Stomach (tissue), 9 donors: ENCODE measurements around the gene TMEM231. TPM values are rescaled to one million over a fixed set of nuclear protein-coding genes. Genes with fewer than 3 reads are reported as not detected.

Experiments used
- DNase-seq, 2 donors: peaks; one replicate each; pipeline versions ENCODE4 v3.0.0 to v3.0.0-alpha.2; 2013 to 2019
- H3K27ac ChIP-seq, 5 donors: fragments of 200-600 bp in 4 of 5; sonication (generic) in 4 of 5; one replicate each; pipeline ENCODE4 v1.5.1; 2013 to 2019; ENCODE audit warnings: mild to moderate bottlenecking in 1 of 5, moderate library complexity in 1 of 5
- H3K27me3 ChIP-seq, 3 donors: fragments of 200-600 bp; sonication (generic); one replicate each; pipeline ENCODE4 v1.5.1; 2017 to 2019; ENCODE audit warnings: mixed run types in 1 of 3
- H3K36me3 ChIP-seq, 4 donors: fragments of 200-600 bp; sonication (generic); 1 replicate in 3 of 4; 2 replicates in 1 of 4; pipeline ENCODE4 v1.5.1; 2016 to 2019
- H3K4me1 ChIP-seq, 4 donors: fragments of 200-600 bp; sonication (generic); one replicate each; pipeline ENCODE4 v1.5.1; 2016 to 2019
- H3K4me3 ChIP-seq, 4 donors: fragments of 200-600 bp; sonication (generic) in 3 of 4; one replicate each; pipeline ENCODE4 v1.5.1; 2016 to 2019; ENCODE audit warnings: mild to moderate bottlenecking in 1 of 4
- H3K9me3 ChIP-seq, 4 donors: fragments of 200-600 bp; sonication (generic); one replicate each; pipeline ENCODE4 v1.5.1; 2016 to 2019
- CTCF ChIP-seq, 7 experiments: fragments of 450-650 bp in 4 of 7; fragments of 200-600 bp in 3 of 7; sonication (generic) in 3 of 7; IDR thresholded peaks; one replicate each; pipeline ENCODE4 v1.5.1; 2016 to 2019; ENCODE audit warnings: antibody characterized with exemption in 7 of 7, control low read depth in 2 of 7, mild to moderate bottlenecking in 1 of 7
- EP300 ChIP-seq: sonication (generic); formaldehyde crosslinking; IDR thresholded peaks from one replicate; pipeline ENCODE4 v1.6.1; 2017; ENCODE audit warnings: antibody characterized with exemption
- POLR2A ChIP-seq, 4 donors: fragments of 450-650 bp; IDR thresholded peaks; one replicate each; pipeline ENCODE4 v1.6.1; 2016; ENCODE audit warnings: antibody characterized with exemption in 4 of 4, control low read depth in 2 of 4, mild to moderate bottlenecking in 1 of 4, moderate library complexity in 1 of 4
- POLR2AphosphoS5 ChIP-seq, 3 donors: sonication (generic); formaldehyde crosslinking; IDR thresholded peaks; one replicate each; pipeline ENCODE4 v1.6.1; 2016; ENCODE audit warnings: antibody characterized with exemption in 3 of 3
- WGBS, 5 donors: extraction: QIAGEN DNeasy Blood & Tissue Kit in 3 of 5; methylation state at CpG; one replicate each; pipeline versions ENCODE4 v1.1.5 to v1.1.7; 2013 to 2018; 5-methylcytosine and 5-hydroxymethylcytosine counted together
- intact Hi-C: fragments of 100-400 bp; cut with DNase I; formaldehyde crosslinking; loops from one replicate; pipeline ENCODE4 v1.15.1; 2023; ENCODE audit warnings: low total_unique reads
- polyA plus RNA-seq, 3 donors: library from polyadenylated mRNA; stranded (reverse); fragments of 200-250 nt; gene quantifications; one replicate each; pipeline ENCODE4 v1.2.3, GENCODE V29; 2013
- total RNA-seq, 5 donors: library from RNA; depleted of rRNA; stranded (reverse); fragments of >200 nt; gene quantifications; one replicate each; pipeline versions ENCODE4 v1.1.0 to v1.2.3, GENCODE V29; 2014 to 2016
- donor health status: healthy with polysubstance abuse.
- donor health status: Bipolar disorder and iron deficiency.
- donor health status: healthy.

TMEM231 gene
- total and polyA plus RNA-seq, 8 donors = 1.1 to 14.1 (median 4.6) TPM; not detected in 1

- no peak overlapping the region for H3K4me3 ChIP-seq
- intact Hi-C loops = no loop called here
- H3K4me1 ChIP-seq = peaks cover 0 to 3% (median under 1%) of the 10 kb centered on the region in 4 donors
- no peaks in the 10 kb centered on the region for H3K9me3 ChIP-seq
- no peak overlapping the region for H3K27ac ChIP-seq
- TF ChIP-seq POLR2AphosphoS5 (IDR thresholded peaks at IDR 0.05) (no peak), EP300 (no peak), CTCF (IDR thresholded peaks at IDR 0.05) (no peak), POLR2A (IDR thresholded peaks at IDR 0.05) (no peak)
- no peaks in the 10 kb centered on the region for H3K27me3 ChIP-seq
- no peak for DNase-seq
- WGBS, 5 donors = 92 to 100% (median 94%) methylated on average over 2 of the region's 2 CpGs
- peaks cover 37 to 77% (median 70%) of the 10 kb centered on the region in 4 donors for H3K36me3 ChIP-seq
Observed at GRCh38 chr16:75578725-75579124, 22.7 kb upstream of the TMEM231 start.

GRCh38 chr16:75578212-75578611, 22.2 kb upstream of the TMEM231 start:
- H3K36me3 ChIP-seq = peaks cover 42 to 82% (median 75%) of the 10 kb centered on the region in 4 donors
- no peak for DNase-seq
- TF ChIP-seq POLR2A (IDR thresholded peaks at IDR 0.05) = no peak
- no peak for TF ChIP-seq POLR2AphosphoS5 (IDR thresholded peaks at IDR 0.05)
- no peak for TF ChIP-seq EP300
- TF ChIP-seq CTCF (IDR thresholded peaks at IDR 0.05) = no peak
- WGBS, 5 donors = 94 to 97% (median 95%) methylated on average over 7 of the region's 7 CpGs
- peaks cover 0 to 7% (median 3%) of the 10 kb centered on the region in 4 donors for H3K4me1 ChIP-seq
- H3K4me3 ChIP-seq = no peak overlapping the region
- no peaks in the 10 kb centered on the region for H3K9me3 ChIP-seq
- intact Hi-C loops = no loop called here
- H3K27ac ChIP-seq = no peak overlapping the region
- no peaks in the 10 kb centered on the region for H3K27me3 ChIP-seq

- no peaks in the 10 kb centered on the region for H3K9me3 ChIP-seq
- no peaks in the 10 kb centered on the region for H3K27me3 ChIP-seq
- 41 to 63% (median 56%) methylated on average over 3 of the region's 3 CpGs for WGBS, 5 donors
- intact Hi-C loops = no loop called here
- peaks cover 55 to 98% (median 93%) of the 10 kb centered on the region in 4 donors for H3K36me3 ChIP-seq
- H3K27ac ChIP-seq = no peak overlapping the region
- DNase-seq = no peak
- peaks cover 0 to 25% (median 9%) of the 10 kb centered on the region in 4 donors for H3K4me1 ChIP-seq
- TF ChIP-seq POLR2A (IDR thresholded peaks at IDR 0.05) (no peak), EP300 (no peak), CTCF (IDR thresholded peaks at IDR 0.05) (no peak), POLR2AphosphoS5 (IDR thresholded peaks at IDR 0.05) (no peak)
- no peak overlapping the region for H3K4me3 ChIP-seq
Observed at GRCh38 chr16:75576384-75576811, 20.3 kb upstream of the TMEM231 start.

- intact Hi-C loops = no loop called here
- H3K27ac ChIP-seq = no peak overlapping the region
- 68 to 75% (median 70%) methylated on average over 3 of the region's 3 CpGs for WGBS, 5 donors
Observed at GRCh38 chr16:75575958-75576357, 19.9 kb upstream of the TMEM231 start.

More at GRCh38 chr16:75575958-75576357, 19.9 kb upstream of the TMEM231 start:
- no peaks in the 10 kb centered on the region for H3K27me3 ChIP-seq
- no peaks in the 10 kb centered on the region for H3K9me3 ChIP-seq
- H3K36me3 ChIP-seq = peaks cover 55 to 100% (median 96%) of the 10 kb centered on the region in 4 donors
- H3K4me1 ChIP-seq = peaks cover 0 to 29% (median 12%) of the 10 kb centered on the region in 4 donors
- TF ChIP-seq POLR2AphosphoS5 (IDR thresholded peaks at IDR 0.05) (no peak), CTCF (IDR thresholded peaks at IDR 0.05) (no peak), POLR2A (IDR thresholded peaks at IDR 0.05) (no peak), EP300 (no peak)
- no peak overlapping the region for H3K4me3 ChIP-seq
- DNase-seq = no peak
